ENCODE measurements around the gene NEIL1. TPM values are rescaled to one million over a fixed set of nuclear protein-coding genes. Genes with fewer than 3 reads are reported as not detected.

Gene NEIL1
- total and polyA plus RNA-seq, 7 experiments from 2014 or later = 1.7 to 49.9 (median 14.7) TPM

GRCh38 chr15:75357976-75358673 lies 11.3 kb downstream of the NEIL1 start:
- CTCF ChIA-PET = no interaction called here
- intact Hi-C loops (cut with micrococcal nuclease) = no loop called here
- Mint-ChIP-seq H3K27ac (peak overlapping the region in 2 of 9 donors; percentile 28 to 48), H3K36me3 (peaks cover 0 to 10% (median 0%) of the 10 kb centered on the region in 5 donors), H3K27me3 (no peaks in the 10 kb centered on the region), H3K9me3 (no peaks in the 10 kb centered on the region), H3K4me3 (no peak overlapping the region), H3K4me1 (peaks cover 0 to 3% (median 0%) of the 10 kb centered on the region in 7 donors)
- POLR2A ChIA-PET = no interaction called here
- Histone ChIP-seq H3K36me3 (ENCODE audit: control insufficient read depth in 2 of 3, insufficient read depth in 3 of 3, low read length in 3 of 3) (peaks cover 0 to 71% (median 13%) of the 10 kb centered on the region in 3 experiments), H3K27me3 (ENCODE audit: control insufficient read depth in 2 of 2, insufficient read depth in 2 of 2, low read length in 2 of 2) (no peaks in the 10 kb centered on the region), H3K4me1 (ENCODE audit: control insufficient read depth in 2 of 2, insufficient read depth in 2 of 2, low read length in 2 of 2) (no peaks in the 10 kb centered on the region), H3K9me3 (ENCODE audit: control insufficient read depth in 2 of 3, low read length in 3 of 3) (no peaks in the 10 kb centered on the region), H3K27ac (ENCODE audit: low read depth, low read length) (no peak overlapping the region), H3K4me3 (ENCODE audit: low read length) (no peak overlapping the region)
- DNase-seq (no peak), ATAC-seq (no peak)

- H3K9me3 ChIP-seq (ENCODE audit: control insufficient read depth in 2 of 3, low read length in 3 of 3) = no peaks in the 10 kb centered on the region
- no peak for ATAC-seq
- no peak overlapping the region for H3K4me3 ChIP-seq (ENCODE audit: low read length)
- peaks cover 0 to 77% (median 13%) of the 10 kb centered on the region in 3 experiments for H3K36me3 ChIP-seq (ENCODE audit: control insufficient read depth in 2 of 3, insufficient read depth in 3 of 3, low read length in 3 of 3)
- Mint-ChIP-seq H3K36me3 (peaks cover 0 to 8% (median 0%) of the 10 kb centered on the region in 5 donors), H3K27ac (peak overlapping the region in 1 of 9 donors; percentile 38), H3K9me3 (no peaks in the 10 kb centered on the region), H3K4me1 (peaks cover 0 to 3% (median 0%) of the 10 kb centered on the region in 7 donors), H3K4me3 (no peak overlapping the region), H3K27me3 (no peaks in the 10 kb centered on the region)
- no peak overlapping the region for H3K27ac ChIP-seq (ENCODE audit: low read depth, low read length)
- ChIA-PET POLR2A (interaction anchor here (0.5 to 0.9 kb wide), 2 partner anchors 9 to 13 kb away, joined by 4 read pairs; partner anchors contain the start of gene MAN2C1), CTCF (no interaction called here)
- H3K4me1 ChIP-seq (ENCODE audit: control insufficient read depth in 2 of 2, insufficient read depth in 2 of 2, low read length in 2 of 2) = no peaks in the 10 kb centered on the region
- DNase-seq = no peak
- intact Hi-C loops (cut with micrococcal nuclease) = no loop called here
- H3K27me3 ChIP-seq (ENCODE audit: control insufficient read depth in 2 of 2, insufficient read depth in 2 of 2, low read length in 2 of 2) = no peaks in the 10 kb centered on the region
Measured at GRCh38 chr15:75358771-75359536, 12.1 kb downstream of the NEIL1 start.

- no peak overlapping the region for H3K4me3 Mint-ChIP-seq
- peaks cover 0 to 8% (median 4%) of the 10 kb centered on the region in 5 donors for H3K36me3 Mint-ChIP-seq
- peak overlapping the region in 2 of 9 donors; percentile 11 to 17 for H3K27ac Mint-ChIP-seq
- Histone ChIP-seq H3K36me3 (ENCODE audit: control insufficient read depth in 2 of 3, insufficient read depth in 3 of 3, low read length in 3 of 3) (peaks cover 1 to 84% (median 13%) of the 10 kb centered on the region in 3 experiments), H3K4me1 (ENCODE audit: control insufficient read depth in 2 of 2, insufficient read depth in 2 of 2, low read length in 2 of 2) (no peaks in the 10 kb centered on the region), H3K27ac (ENCODE audit: low read depth, low read length) (no peak overlapping the region), H3K27me3 (ENCODE audit: control insufficient read depth in 2 of 2, insufficient read depth in 2 of 2, low read length in 2 of 2) (no peaks in the 10 kb centered on the region), H3K9me3 (ENCODE audit: control insufficient read depth in 2 of 3, low read length in 3 of 3) (no peaks in the 10 kb centered on the region), H3K4me3 (ENCODE audit: low read length) (no peak overlapping the region)
- H3K27me3 Mint-ChIP-seq = no peaks in the 10 kb centered on the region
- peaks cover 0 to 3% (median 0%) of the 10 kb centered on the region in 7 donors for H3K4me1 Mint-ChIP-seq
- POLR2A ChIA-PET = interaction anchor here (0.5 to 0.9 kb wide), 3 partner anchors 8 to 32 kb away, joined by 3 to 4 read pairs (median 4); partner anchors contain the start of gene MAN2C1
- intact Hi-C loops (cut with micrococcal nuclease) = loop anchor here in 1 of 2 donors (10.0 kb wide), 1 partner anchor 215 kb away; the partner anchor contains the start of gene PTPN9
- ATAC-seq (no peak), DNase-seq (no peak)
- no peaks in the 10 kb centered on the region for H3K9me3 Mint-ChIP-seq
- CTCF ChIA-PET = no interaction called here
Measured at GRCh38 chr15:75359537-75360250, 12.9 kb downstream of the NEIL1 start.

GRCh38 chr15:75360391-75360790 lies 13.6 kb downstream of the NEIL1 start:
- no peaks in the 10 kb centered on the region for H3K9me3 Mint-ChIP-seq
- peaks cover 8 to 88% (median 13%) of the 10 kb centered on the region in 3 experiments for H3K36me3 ChIP-seq (ENCODE audit: control insufficient read depth in 2 of 3, insufficient read depth in 3 of 3, low read length in 3 of 3)
- H3K27ac ChIP-seq (ENCODE audit: low read depth, low read length) = no peak overlapping the region
- H3K27me3 ChIP-seq (ENCODE audit: control insufficient read depth in 2 of 2, insufficient read depth in 2 of 2, low read length in 2 of 2) = no peaks in the 10 kb centered on the region
- H3K4me3 ChIP-seq (ENCODE audit: low read length) = no peak overlapping the region
- CTCF ChIA-PET = no interaction called here
- peak overlapping the region in 5 of 9 donors; percentile 17 to 87 (median 80) for H3K27ac Mint-ChIP-seq
- no peaks in the 10 kb centered on the region for H3K9me3 ChIP-seq (ENCODE audit: control insufficient read depth in 2 of 3, low read length in 3 of 3)
- no peak overlapping the region for H3K4me3 Mint-ChIP-seq
- peaks cover 0 to 1% (median 0%) of the 10 kb centered on the region in 7 donors for H3K4me1 Mint-ChIP-seq
- ATAC-seq = no peak
- no peaks in the 10 kb centered on the region for H3K27me3 Mint-ChIP-seq
- DNase-seq = no peak
- H3K36me3 Mint-ChIP-seq = peaks cover 0 to 12% (median 4%) of the 10 kb centered on the region in 5 donors
- POLR2A ChIA-PET = no interaction called here
- intact Hi-C loops (cut with micrococcal nuclease) = loop anchor here in 1 of 2 donors (10.0 kb wide), 1 partner anchor 214 kb away; the partner anchor contains the start of gene PTPN9
- H3K4me1 ChIP-seq (ENCODE audit: control insufficient read depth in 2 of 2, insufficient read depth in 2 of 2, low read length in 2 of 2) = no peaks in the 10 kb centered on the region

- intact Hi-C loops (cut with micrococcal nuclease) = loop anchor here in 1 of 2 donors (10.0 kb wide), 1 partner anchor 214 kb away; the partner anchor contains the start of gene PTPN9
- H3K36me3 Mint-ChIP-seq = peaks cover 0 to 12% (median 4%) of the 10 kb centered on the region in 5 donors
Measured at GRCh38 chr15:75360856-75361255, 14.0 kb downstream of the NEIL1 start.

GRCh38 chr15:75361361-75361988 lies 14.6 kb downstream of the NEIL1 start:
- no peak for ATAC-seq
- Histone ChIP-seq H3K27me3 (ENCODE audit: control insufficient read depth in 2 of 2, insufficient read depth in 2 of 2, low read length in 2 of 2) (no peaks in the 10 kb centered on the region), H3K4me1 (ENCODE audit: control insufficient read depth in 2 of 2, insufficient read depth in 2 of 2, low read length in 2 of 2) (no peaks in the 10 kb centered on the region), H3K27ac (ENCODE audit: low read depth, low read length) (no peak overlapping the region), H3K9me3 (ENCODE audit: control insufficient read depth in 2 of 3, low read length in 3 of 3) (no peaks in the 10 kb centered on the region), H3K36me3 (ENCODE audit: control insufficient read depth in 2 of 3, insufficient read depth in 3 of 3, low read length in 3 of 3) (peaks cover 8 to 91% (median 19%) of the 10 kb centered on the region in 3 experiments), H3K4me3 (ENCODE audit: low read length) (no peak overlapping the region)
- intact Hi-C loops (cut with micrococcal nuclease) = loop anchor here in 1 of 2 donors (10.0 kb wide), 1 partner anchor 213 kb away; the partner anchor contains the start of gene PTPN9
- Mint-ChIP-seq H3K4me1 (peaks cover 0 to 1% (median 0%) of the 10 kb centered on the region in 7 donors), H3K36me3 (peaks cover 0 to 12% (median 4%) of the 10 kb centered on the region in 5 donors), H3K9me3 (no peaks in the 10 kb centered on the region), H3K27me3 (no peaks in the 10 kb centered on the region), H3K27ac (peak overlapping the region in 1 of 9 donors; percentile 47), H3K4me3 (no peak overlapping the region)
- CTCF ChIA-PET = no interaction called here
- no peak for DNase-seq
- POLR2A ChIA-PET = interaction anchor here (1.1 to 1.4 kb wide), 2 partner anchors 9 to 25 kb away, joined by 3 to 4 read pairs; no protein-coding TSS in a partner anchor

More at GRCh38 chr15:75360856-75361255, 14.0 kb downstream of the NEIL1 start:
- H3K4me1 ChIP-seq (ENCODE audit: control insufficient read depth in 2 of 2, insufficient read depth in 2 of 2, low read length in 2 of 2) = no peaks in the 10 kb centered on the region
- H3K36me3 ChIP-seq (ENCODE audit: control insufficient read depth in 2 of 3, insufficient read depth in 3 of 3, low read length in 3 of 3) = peaks cover 8 to 91% (median 14%) of the 10 kb centered on the region in 3 experiments
- CTCF ChIA-PET = no interaction called here
- no peaks in the 10 kb centered on the region for H3K27me3 ChIP-seq (ENCODE audit: control insufficient read depth in 2 of 2, insufficient read depth in 2 of 2, low read length in 2 of 2)
- no peak overlapping the region for H3K27ac ChIP-seq (ENCODE audit: low read depth, low read length)
- H3K9me3 Mint-ChIP-seq = no peaks in the 10 kb centered on the region
- H3K9me3 ChIP-seq (ENCODE audit: control insufficient read depth in 2 of 3, low read length in 3 of 3) = no peaks in the 10 kb centered on the region
- DNase-seq (no peak), ATAC-seq (no peak)
- H3K27me3 Mint-ChIP-seq = no peaks in the 10 kb centered on the region
- no peak overlapping the region for H3K4me3 Mint-ChIP-seq
- H3K27ac Mint-ChIP-seq = peak overlapping the region in 1 of 9 donors; percentile 48
- POLR2A ChIA-PET = no interaction called here
- no peak overlapping the region for H3K4me3 ChIP-seq (ENCODE audit: low read length)
- H3K4me1 Mint-ChIP-seq = peaks cover 0 to 1% (median 0%) of the 10 kb centered on the region in 7 donors
